PC-3 (cell line): Measurements from ENCODE around the gene SYNGR2. TPM values are rescaled to one million over a fixed set of nuclear protein-coding genes. Genes with fewer than 3 reads are reported as not detected.

Source experiments
- ATAC-seq: fragments of 200-7000 bp; cut with Tn5 transposase; 2 replicates; pipeline ENCODE4 v1.9.1; 2020; ENCODE audit warnings: mild to moderate bottlenecking, moderate library complexity
- BruUV-seq: library from RNA; stranded (reverse); fragments of 400-500 nt; replicated peaks from 2 replicates; lab custom pipeline; 2021; lab: Mats Ljungman, UMichigan
- CTCF ChIA-PET: fragments of 300-600 bp; sonication (Branson Sonifier 250); formaldehyde crosslinking; loops from one replicate; lab custom pipeline; 2022; ENCODE audit warnings: antibody characterized with exemption; lab: Charles Lee
- POLR2A ChIA-PET: fragments of 300-600 bp; sonication (Branson Sonifier 250); formaldehyde crosslinking; loops from one replicate; lab custom pipeline; 2022; ENCODE audit warnings: antibody characterized with exemption; ENCODE audit not compliant: unreplicated experiment; lab: Charles Lee
- DNase-seq: peaks from one replicate; pipeline ENCODE4 v3.0.0-alpha.2; 2015
- H2AFZ ChIP-seq: fragments of 300-600 bp; sonication (generic); 2 replicates; pipeline ENCODE4 v1.6.0; 2016; ENCODE audit warnings: antibody characterized with exemption, low read length
- H3F3A ChIP-seq: fragments of 300-600 bp; sonication (generic); one replicate; pipeline ENCODE4 v1.6.0; 2017; ENCODE audit warnings: antibody characterized with exemption, low read length, control low read depth, mild to moderate bottlenecking; ENCODE audit not compliant: unreplicated experiment
- H3K27ac ChIP-seq: fragments of 300-600 bp; sonication (generic); 2 replicates; pipeline ENCODE4 v1.5.1; 2016; ENCODE audit warnings: mild to moderate bottlenecking, low read length
- H3K27me3 ChIP-seq: fragments of 300-600 bp; sonication (generic); 2 replicates; pipeline ENCODE4 v1.6.1; 2016; ENCODE audit warnings: low read length, mixed read lengths
- H3K36me3 ChIP-seq: fragments of 300-600 bp; sonication (generic); 2 replicates; pipeline ENCODE4 v1.6.1; 2016; ENCODE audit warnings: low read depth, mixed run types, low read length, mixed read lengths
- H3K4me1 ChIP-seq: fragments of 300-600 bp; sonication (generic); 2 replicates; pipeline ENCODE4 v1.5.1; 2016; ENCODE audit warnings: low read length; ENCODE audit not compliant: insufficient read depth
- H3K4me2 ChIP-seq: fragments of 300-600 bp; sonication (generic); 2 replicates; pipeline ENCODE4 v1.6.0; 2016; ENCODE audit warnings: low read length
- H3K4me3 ChIP-seq: fragments of 300-600 bp; sonication (generic); 2 replicates; pipeline ENCODE4 v1.5.1; 2016; ENCODE audit warnings: mild to moderate bottlenecking, low read length, mixed read lengths
- H3K79me2 ChIP-seq: fragments of 300-600 bp; sonication (generic); 2 replicates; pipeline ENCODE4 v1.6.1; 2017; ENCODE audit warnings: low read length, mixed read lengths
- H3K9ac ChIP-seq: fragments of 300-600 bp; sonication (generic); 2 replicates; pipeline ENCODE4 v1.6.0; 2016; ENCODE audit warnings: mild to moderate bottlenecking, low read length
- H3K9me2 ChIP-seq: fragments of 300-600 bp; sonication (generic); replicated peaks from 2 replicates; pipeline ENCODE4 v1.6.1; 2016; ENCODE audit warnings: mixed run types, low read length, mixed read lengths
- H3K9me3 ChIP-seq: fragments of 300-600 bp; sonication (generic); 2 replicates; pipeline ENCODE4 v1.6.1; 2016; ENCODE audit warnings: low read length, mixed read lengths
- H4K20me1 ChIP-seq: fragments of 300-600 bp; sonication (generic); 2 replicates; pipeline ENCODE4 v1.6.1; 2016; ENCODE audit warnings: low read length, mixed read lengths
- EZH2 ChIP-seq: fragments of 300-600 bp; sonication (generic); IDR thresholded peaks from one replicate; pipeline ENCODE4 v1.6.1; 2017; ENCODE audit warnings: antibody characterized with exemption, mild to moderate bottlenecking, low read length; ENCODE audit not compliant: unreplicated experiment
- EZH2phosphoT487 ChIP-seq: fragments of 300-600 bp; sonication (generic); IDR thresholded peaks from 2 replicates; pipeline ENCODE4 v1.6.1; 2018; ENCODE audit warnings: mild to moderate bottlenecking, antibody characterized with exemption, low read length, borderline replicate concordance
- intact Hi-C: fragments of 100-400 bp; cut with micrococcal nuclease; formaldehyde crosslinking; loops from 2 replicates; pipeline ENCODE4 v1.9.0; 2023
- total RNA-seq: library from RNA; depleted of rRNA; stranded (reverse); fragments of >200 nt; gene quantifications from 2 replicates; pipeline ENCODE4 v1.2.3, GENCODE V29; 2014
- TF ChIP-seq, protein P1 (sequence below): fragments of 300-600 bp; sonication (generic); conservative IDR thresholded peaks from 2 replicates; pipeline ENCODE4 v1.5.1; 2017; ENCODE audit warnings: antibody characterized with exemption, low read depth, mild to moderate bottlenecking, low read length

SYNGR2 gene
- total RNA-seq, 1 experiment from 2014 or later = 213 TPM

GRCh38 chr17:78205124-78205775 lies 36.9 kb downstream of the SYNGR2 start:
- Histone ChIP-seq H3K9me2 (no peaks in the 10 kb centered on the region), H3K4me3 (no peak overlapping the region), H3K79me2 (peaks cover 7% of the 10 kb centered on the region; the same call in 1 of the 2 replicates), H3K9ac (no peak overlapping the region), H3F3A (no peaks in the 10 kb centered on the region), H3K9me3 (no peaks in the 10 kb centered on the region), H2AFZ (no peak overlapping the region), H3K4me1 (no peaks in the 10 kb centered on the region), H3K36me3 (peaks cover 16% of the 10 kb centered on the region; the same call in 1 of the 2 replicates), H4K20me1 (no peaks in the 10 kb centered on the region), H3K27me3 (no peaks in the 10 kb centered on the region), H3K27ac (no peak overlapping the region), H3K4me2 (no peak overlapping the region)
- ATAC-seq = no peak
- no peak for DNase-seq
- CTCF ChIA-PET = no interaction called here
- POLR2A ChIA-PET = no interaction called here
- BruUV-seq = no TSS peak
- TF ChIP-seq EZH2phosphoT487 = no peak
- no peak for TF ChIP-seq EZH2
- TF ChIP-seq, protein P1, sequence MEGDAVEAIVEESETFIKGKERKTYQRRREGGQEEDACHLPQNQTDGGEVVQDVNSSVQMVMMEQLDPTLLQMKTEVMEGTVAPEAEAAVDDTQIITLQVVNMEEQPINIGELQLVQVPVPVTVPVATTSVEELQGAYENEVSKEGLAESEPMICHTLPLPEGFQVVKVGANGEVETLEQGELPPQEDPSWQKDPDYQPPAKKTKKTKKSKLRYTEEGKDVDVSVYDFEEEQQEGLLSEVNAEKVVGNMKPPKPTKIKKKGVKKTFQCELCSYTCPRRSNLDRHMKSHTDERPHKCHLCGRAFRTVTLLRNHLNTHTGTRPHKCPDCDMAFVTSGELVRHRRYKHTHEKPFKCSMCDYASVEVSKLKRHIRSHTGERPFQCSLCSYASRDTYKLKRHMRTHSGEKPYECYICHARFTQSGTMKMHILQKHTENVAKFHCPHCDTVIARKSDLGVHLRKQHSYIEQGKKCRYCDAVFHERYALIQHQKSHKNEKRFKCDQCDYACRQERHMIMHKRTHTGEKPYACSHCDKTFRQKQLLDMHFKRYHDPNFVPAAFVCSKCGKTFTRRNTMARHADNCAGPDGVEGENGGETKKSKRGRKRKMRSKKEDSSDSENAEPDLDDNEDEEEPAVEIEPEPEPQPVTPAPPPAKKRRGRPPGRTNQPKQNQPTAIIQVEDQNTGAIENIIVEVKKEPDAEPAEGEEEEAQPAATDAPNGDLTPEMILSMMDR = no peak
- intact Hi-C loops = no loop called here

DNA sequence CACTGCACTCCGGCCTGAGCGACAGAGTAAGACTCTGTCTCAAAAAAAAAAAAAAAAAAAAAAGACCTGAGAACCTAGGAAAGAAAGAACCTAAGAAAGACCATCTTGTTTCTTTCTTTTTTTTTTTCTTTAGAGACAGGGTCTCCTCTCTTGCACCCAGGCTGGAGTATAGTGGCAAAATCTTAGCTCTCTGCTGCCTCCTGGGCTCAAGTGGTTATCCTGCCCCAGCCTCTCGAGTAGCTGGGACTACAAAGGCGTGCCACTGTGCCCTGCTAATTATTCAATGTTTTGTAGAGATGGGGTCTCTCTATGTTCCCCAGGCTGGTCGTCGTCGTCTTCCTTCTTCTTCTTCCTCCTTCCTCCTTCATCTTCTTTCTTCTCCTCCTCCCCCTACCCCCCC lies 37.9 kb downstream of the SYNGR2 start:
- CTCF ChIA-PET = interaction anchor here (0.6 to 1.1 kb wide), 4 partner anchors 30 to 64 kb away, joined by 4 to 10 read pairs (median 5); no protein-coding TSS in a partner anchor
- Histone ChIP-seq H3K27ac (no peak overlapping the region), H3K9me2 (no peaks in the 10 kb centered on the region), H3K9me3 (no peaks in the 10 kb centered on the region), H3K4me3 (no peak overlapping the region), H3K36me3 (peaks cover 16% of the 10 kb centered on the region; the same call in 1 of the 2 replicates), H3K4me1 (no peaks in the 10 kb centered on the region), H3K79me2 (no peaks in the 10 kb centered on the region), H3K27me3 (no peaks in the 10 kb centered on the region), H3K4me2 (no peak overlapping the region), H3K9ac (no peak overlapping the region), H3F3A (no peaks in the 10 kb centered on the region), H4K20me1 (no peaks in the 10 kb centered on the region), H2AFZ (no peak overlapping the region)
- TF ChIP-seq, protein P1 = no peak
- TF ChIP-seq EZH2phosphoT487 (no peak), EZH2 (no peak)
- no TSS peak for BruUV-seq
- intact Hi-C loops = no loop called here
- DNase-seq = no peak
- POLR2A ChIA-PET = interaction anchor here (0.6 kb wide), 1 partner anchor 22 kb away, joined by 5 read pairs; no protein-coding TSS in a partner anchor
- ATAC-seq = no peak

GRCh38 chr17:78208486-78208885 lies 40.1 kb downstream of the SYNGR2 start:
- DNase-seq (no peak), ATAC-seq (no peak)
- H3K4me2 ChIP-seq = no peak overlapping the region
- intact Hi-C loops = no loop called here
- H3K36me3 ChIP-seq = peaks cover 10% of the 10 kb centered on the region; the same call in 1 of the 2 replicates
- H3K27me3 ChIP-seq = no peaks in the 10 kb centered on the region
- no peaks in the 10 kb centered on the region for H3K79me2 ChIP-seq
- H3K4me1 ChIP-seq = no peaks in the 10 kb centered on the region
- CTCF ChIA-PET = no interaction called here
- H3K27ac ChIP-seq = no peak overlapping the region
- POLR2A ChIA-PET = no interaction called here
- no peak overlapping the region for H2AFZ ChIP-seq
- no peaks in the 10 kb centered on the region for H3K9me3 ChIP-seq
- BruUV-seq = no TSS peak
- TF ChIP-seq EZH2 (no peak), EZH2phosphoT487 (no peak)
- TF ChIP-seq, protein P1 = no peak
- H3F3A ChIP-seq = no peaks in the 10 kb centered on the region
- H3K4me3 ChIP-seq = no peak overlapping the region
- no peak overlapping the region for H3K9ac ChIP-seq
- no peaks in the 10 kb centered on the region for H3K9me2 ChIP-seq
- H4K20me1 ChIP-seq = no peaks in the 10 kb centered on the region
